GM18505 (cell line): ENCODE measurements around the gene HMGN4.

Source experiments
- ATAC-seq: cut with Tn5 transposase; IDR thresholded peaks from one replicate; pipeline ENCODE4 v1.9.1; 2021; ENCODE audit not compliant: unreplicated experiment
- POLR2A ChIP-seq: IDR thresholded peaks from 4 replicates; pipeline ENCODE4 v1.6.1; 2011; ENCODE audit warnings: borderline replicate concordance; ENCODE audit not compliant: insufficient read depth, insufficient read length; ENCODE audit errors: extremely low read depth

The HMGN4 gene

DNA sequence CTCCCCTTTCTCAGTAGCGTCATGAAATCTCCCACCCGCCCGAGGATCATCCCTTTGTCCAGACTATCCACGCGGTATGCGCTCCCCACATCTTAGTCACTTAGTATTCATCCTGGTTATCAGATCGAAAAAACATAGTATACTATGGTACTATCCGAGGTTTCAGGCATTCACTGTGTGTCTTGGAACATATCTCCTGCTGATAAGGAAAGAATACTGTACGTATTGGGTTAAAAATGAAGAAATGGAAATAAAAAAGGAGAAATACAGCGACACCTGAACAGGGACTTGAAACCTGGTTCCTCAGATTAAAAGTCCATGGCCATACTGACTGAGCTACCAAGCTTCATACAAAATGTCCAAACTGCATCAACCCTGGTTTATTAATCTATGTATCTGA lies 14.0 kb downstream of the HMGN4 start:
- TF ChIP-seq POLR2A = no peak
- ATAC-seq = no peak

GRCh38 chr6:26552640-26553188 lies 14.5 kb downstream of the HMGN4 start:
- no peak for TF ChIP-seq POLR2A
- ATAC-seq = no peak

DNA sequence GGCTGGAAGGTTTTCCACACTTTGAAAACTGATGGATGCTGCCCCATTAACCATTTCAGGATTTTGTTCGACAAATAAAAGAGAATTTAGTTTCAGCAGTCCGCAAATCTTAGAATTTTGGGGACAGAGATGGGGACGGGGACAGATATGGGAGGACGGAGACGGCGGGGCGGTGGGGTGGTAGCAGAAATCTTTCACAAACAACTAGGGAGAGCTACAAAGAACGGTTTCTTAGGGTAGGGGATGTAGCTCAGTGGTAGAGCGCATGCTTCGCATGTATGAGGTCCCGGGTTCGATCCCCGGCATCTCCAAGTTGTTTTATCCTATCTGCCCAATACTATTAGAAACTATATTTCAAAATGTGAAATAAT lies 15.1 kb downstream of the HMGN4 start:
- peak; percentile 60 for ATAC-seq
- TF ChIP-seq POLR2A = no peak

DNA sequence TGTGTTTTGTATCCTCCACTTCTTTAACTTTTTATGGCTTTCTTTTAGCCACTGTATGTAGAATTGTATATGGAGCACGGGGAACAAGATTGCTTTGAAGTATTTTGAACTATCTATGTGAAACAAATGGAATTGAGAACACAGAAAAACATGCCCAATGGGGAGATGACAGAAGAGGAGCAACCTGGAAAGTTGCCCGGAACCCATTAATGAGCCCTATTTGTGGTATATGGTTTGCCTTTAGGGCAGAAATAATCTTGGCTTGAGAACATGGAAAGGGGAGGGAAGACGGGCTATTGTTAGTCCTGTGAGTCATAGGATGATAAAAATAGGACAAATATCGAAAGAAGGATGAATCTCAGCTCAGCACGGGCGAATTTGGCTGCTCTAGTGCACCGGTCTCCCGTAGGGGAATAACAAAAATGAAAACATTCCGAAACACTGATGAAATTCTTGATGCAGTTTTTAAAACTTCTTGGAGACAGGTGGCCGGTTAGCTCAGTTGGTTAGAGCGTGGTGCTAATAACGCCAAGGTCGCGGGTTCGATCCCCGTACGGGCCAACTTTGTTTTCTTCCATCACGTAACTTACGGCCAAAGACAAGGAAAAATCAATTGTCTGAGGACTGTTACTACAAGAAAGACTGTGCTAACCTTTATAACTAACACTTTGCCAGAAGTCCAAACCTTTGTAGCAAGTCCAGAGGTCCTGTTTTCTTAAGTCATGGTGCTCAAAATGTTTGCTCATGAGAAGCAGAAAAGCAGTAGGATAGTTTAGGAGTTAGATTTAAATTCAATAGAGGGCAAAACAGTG lies 15.7 kb downstream of the HMGN4 start:
- peak; percentile 46 for ATAC-seq
- TF ChIP-seq POLR2A = no peak

- no peak for ATAC-seq
- no peak for TF ChIP-seq POLR2A
These were observed 16.2 kb downstream of the HMGN4 start for GRCh38 chr6:26554447-26554696.

DNA sequence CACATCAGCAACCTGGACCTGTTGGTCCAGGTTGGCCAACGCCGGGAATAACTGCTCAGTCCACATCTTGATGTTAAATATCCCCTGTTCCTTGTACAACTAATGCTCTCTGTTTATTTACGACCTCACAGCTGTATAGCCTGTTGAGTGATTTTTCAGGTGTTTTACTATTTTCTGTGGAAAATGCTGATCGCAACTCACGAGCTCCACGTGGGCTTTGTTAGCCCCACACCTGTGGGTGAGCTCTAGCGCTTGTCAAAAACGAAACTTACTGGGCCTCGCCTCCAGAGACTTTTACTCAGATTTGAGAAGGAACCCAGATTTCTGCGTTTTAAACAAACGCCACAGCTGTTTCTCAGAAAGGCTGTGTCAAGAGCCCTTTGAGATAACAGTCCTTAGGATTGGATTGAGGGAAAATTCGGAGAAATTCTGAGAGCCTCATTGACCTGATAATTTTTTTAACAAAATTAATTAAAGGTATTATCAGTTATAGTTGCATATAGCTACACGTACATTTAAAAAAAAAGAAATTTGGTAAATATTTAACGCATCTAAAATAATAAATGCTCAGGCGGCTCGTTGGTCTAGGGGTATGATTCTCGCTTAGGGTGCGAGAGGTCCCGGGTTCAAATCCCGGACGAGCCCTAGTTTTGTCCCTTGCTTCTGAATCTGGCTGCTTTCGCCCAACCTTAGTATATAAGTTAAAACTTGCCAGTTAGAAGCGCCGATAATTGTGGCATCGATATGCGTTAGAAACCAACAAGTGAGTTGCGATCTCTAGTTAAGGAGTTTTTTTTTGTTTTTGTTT lies 16.7 kb downstream of the HMGN4 start:
- no peak for ATAC-seq
- no peak for TF ChIP-seq POLR2A

GRCh38 chr6:26555505-26556262 lies 17.5 kb downstream of the HMGN4 start:
- TF ChIP-seq POLR2A = no peak
- ATAC-seq = no peak

GRCh38 chr6:26556263-26557070 lies 18.3 kb downstream of the HMGN4 start:
- no peak for ATAC-seq
- no peak for TF ChIP-seq POLR2A

- ATAC-seq = no peak
- no peak for TF ChIP-seq POLR2A
These were observed 23.6 kb downstream of the HMGN4 start for GRCh38 chr6:26561533-26562466.

GRCh38 chr6:26563488-26563887 lies 25.3 kb downstream of the HMGN4 start:
- no peak for TF ChIP-seq POLR2A
- no peak for ATAC-seq

GRCh38 chr6:26568601-26569432 lies 30.7 kb downstream of the HMGN4 start:
- ATAC-seq = peak; percentile 69

More at GRCh38 chr6:26568601-26569432, 30.7 kb downstream of the HMGN4 start:
- no peak for TF ChIP-seq POLR2A
